Hindlimb muscle (tissue), 1 donor: ENCODE data around the gene FBXW8. TPM values are rescaled to one million over a fixed set of nuclear protein-coding genes. Genes with fewer than 3 reads are reported as not detected.

Source experiments
- DNase-seq: peaks from one replicate; pipeline ENCODE4 v3.0.0-alpha.2; 2013
- polyA plus RNA-seq: library from polyadenylated mRNA; unstranded; fragments of 120-200 nt; gene quantifications from one replicate; pipeline ENCODE4 v1.2.1, GENCODE V29; 2013; ENCODE audit not compliant: insufficient read length

Gene FBXW8
- polyA plus RNA-seq, 1 donor: 16.3 TPM

DNA sequence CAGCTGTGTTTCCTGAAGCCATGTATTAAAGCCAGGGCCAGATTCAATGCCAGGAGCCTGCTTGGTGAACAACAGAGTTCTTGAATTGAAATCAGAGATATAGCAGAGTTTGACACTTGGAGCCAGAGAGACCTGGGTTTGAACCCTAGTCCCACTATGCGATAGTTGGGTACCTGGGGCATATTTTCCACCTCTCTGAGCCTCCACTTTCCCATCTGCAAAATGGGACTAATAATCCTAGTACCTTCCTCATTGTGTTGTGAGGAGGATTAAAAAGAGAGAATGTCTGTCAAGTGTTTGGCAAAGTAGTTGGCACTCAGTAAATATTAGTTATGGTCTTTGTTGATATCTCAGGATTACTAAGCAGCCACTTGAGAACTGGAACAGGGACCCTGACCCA is 23.5 kb upstream of the FBXW8 start:
- no peak for DNase-seq

DNA sequence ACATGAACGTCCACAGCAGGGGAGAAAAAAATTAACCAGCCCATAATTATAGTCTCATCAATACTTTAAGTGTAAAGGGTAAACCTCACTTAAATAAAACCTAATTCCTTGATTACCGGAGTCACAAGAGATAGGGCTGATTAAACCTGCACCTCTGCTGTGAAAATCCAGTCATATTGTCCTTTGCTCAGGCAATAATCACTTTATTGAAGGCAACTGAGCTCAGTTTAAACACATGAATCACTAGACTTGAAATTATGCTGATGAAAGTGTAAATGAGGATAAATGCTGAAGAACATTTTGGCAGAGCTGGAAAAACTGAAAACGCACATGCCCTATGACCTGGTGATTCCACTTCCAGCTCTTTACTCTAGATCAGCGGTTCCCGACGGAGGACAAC is 22.9 kb upstream of the FBXW8 start:
- no peak for DNase-seq

GRCh38 chr12:116890330-116890729 is 20.4 kb upstream of the FBXW8 start:
- DNase-seq: no peak

- no peak for DNase-seq
Measured at GRCh38 chr12:116891019-116891418, 19.7 kb upstream of the FBXW8 start.

GRCh38 chr12:116892349-116893140 is 18.2 kb upstream of the FBXW8 start:
- no peak for DNase-seq

DNA sequence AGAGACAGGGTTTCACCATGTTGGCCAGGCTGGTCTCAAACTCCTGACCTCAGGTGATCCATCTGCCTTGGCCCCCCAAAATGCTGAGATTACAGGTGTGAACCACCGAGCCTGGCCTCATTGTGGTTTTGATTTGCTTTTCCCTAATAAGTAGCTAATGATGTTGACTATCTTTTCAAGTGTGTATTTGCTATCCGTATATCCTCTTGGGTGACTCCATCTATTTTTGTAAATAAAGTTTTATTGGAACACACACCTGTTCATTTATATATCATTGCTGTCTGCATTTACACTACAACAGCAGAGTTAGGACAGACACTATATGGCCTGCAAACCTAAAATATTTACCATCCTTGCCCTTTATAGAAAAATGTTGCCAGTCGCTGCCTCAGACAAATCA is 15.8 kb upstream of the FBXW8 start:
- DNase-seq: no peak

- no peak for DNase-seq
Measured at GRCh38 chr12:116896411-116896924, 14.3 kb upstream of the FBXW8 start.

GRCh38 chr12:116897476-116897875 is 13.3 kb upstream of the FBXW8 start:
- DNase-seq: no peak

- no peak for DNase-seq
Measured at GRCh38 chr12:116898669-116899068, 12.1 kb upstream of the FBXW8 start.

- DNase-seq: no peak
Measured at GRCh38 chr12:116901612-116902011, 9.1 kb upstream of the FBXW8 start.

DNA sequence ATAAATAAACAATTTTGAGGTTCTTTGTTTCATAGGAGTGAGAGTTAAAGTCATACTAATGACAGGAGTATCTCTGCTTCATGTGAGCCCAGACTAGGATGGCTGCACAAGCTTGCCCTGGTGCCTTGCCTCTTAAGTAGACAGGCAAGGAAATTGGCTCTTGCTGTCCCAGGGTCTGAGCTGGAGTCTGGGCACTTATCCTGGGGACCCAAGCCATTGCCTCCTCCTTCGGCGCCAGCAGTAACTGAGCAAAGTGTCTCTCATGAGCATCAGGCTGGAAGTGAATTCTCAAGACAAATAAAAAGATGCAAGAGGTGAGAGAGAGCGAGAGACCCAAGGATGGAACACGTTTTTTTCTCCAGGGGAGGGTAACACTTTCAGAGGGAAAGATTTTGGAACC is 6.9 kb upstream of the FBXW8 start:
- DNase-seq: no peak

DNA sequence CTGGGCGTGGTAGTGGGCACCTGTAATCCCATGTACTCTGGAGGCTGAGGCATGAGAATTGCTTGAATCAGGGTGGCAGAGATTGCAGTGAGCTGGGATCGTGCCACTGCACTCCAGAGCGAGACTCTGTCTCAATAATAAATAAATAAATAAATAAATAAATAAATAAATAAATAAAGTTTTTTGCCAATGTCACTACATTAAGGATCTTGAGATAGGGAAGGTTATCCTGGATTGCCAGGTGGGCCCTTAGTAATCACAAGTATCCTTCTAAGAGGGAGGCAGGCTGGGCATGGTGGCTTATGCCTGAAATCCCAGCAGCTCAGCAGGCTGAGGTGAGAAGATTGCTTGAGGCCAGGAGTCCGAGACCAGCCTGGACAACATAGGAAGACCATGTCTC is 4.5 kb upstream of the FBXW8 start:
- no peak for DNase-seq

DNA sequence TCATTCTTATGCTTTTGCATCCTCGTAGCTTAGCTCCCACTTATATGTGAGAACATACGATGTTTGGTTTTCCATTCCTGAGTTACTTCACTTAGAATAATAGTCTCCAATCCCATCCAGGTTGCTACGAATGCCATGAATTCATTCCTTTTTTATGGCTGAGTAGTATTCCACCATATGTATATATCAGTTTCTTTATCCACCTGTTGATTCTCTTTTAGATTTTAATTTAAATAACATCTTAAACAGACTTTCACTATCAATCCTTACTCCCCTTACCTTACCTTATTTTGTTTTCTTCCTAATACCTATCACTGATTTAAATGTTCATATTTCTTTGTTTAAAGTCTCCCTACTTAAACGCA is 488 bp upstream of the FBXW8 start:
- no peak for DNase-seq

DNA sequence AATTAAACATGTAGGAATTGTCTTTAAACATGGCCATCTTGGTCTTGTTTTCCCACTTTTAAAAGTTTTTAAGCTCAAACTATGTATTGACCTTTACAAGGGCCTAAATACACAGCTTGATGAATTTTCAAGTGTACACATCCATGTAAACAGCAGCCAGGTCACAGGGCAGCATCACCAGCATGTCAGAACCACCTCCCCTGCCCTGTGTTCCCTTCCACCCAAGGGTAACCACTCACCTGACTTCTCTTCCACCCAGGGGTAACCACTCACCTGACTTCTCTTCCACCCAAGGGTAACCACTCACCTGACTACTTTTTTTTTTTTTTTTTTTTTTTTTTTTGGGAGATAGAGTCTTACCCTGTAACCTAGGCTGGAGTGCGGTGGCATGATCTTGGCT is 4.6 kb downstream of the FBXW8 start:
- no peak for DNase-seq

- no peak for DNase-seq
Measured at GRCh38 chr12:116916122-116916521, 5.4 kb downstream of the FBXW8 start.

GRCh38 chr12:116916714-116917114 is 6.0 kb downstream of the FBXW8 start:
- DNase-seq: no peak

DNA sequence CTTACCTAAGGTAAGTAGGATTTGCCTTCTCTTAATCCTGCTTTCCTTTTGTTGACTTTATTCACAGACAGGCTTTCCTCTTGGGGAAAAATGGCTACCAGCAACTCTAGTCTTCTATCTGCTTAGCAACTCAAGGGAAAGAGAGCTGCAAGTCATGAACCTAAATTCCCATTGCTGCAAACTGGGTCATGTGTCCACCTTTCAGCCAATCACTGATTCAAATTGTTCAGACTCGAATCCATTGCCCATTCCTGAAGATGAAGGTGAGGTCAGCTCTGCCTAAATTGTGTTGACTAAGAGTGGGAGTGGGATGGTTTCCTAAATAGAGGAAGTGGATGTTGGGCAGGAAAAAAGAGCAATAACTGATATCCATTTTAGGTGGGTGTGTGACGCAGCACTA is 7.7 kb downstream of the FBXW8 start:
- DNase-seq: no peak

- DNase-seq: no peak
Measured at GRCh38 chr12:116919247-116919661, 8.5 kb downstream of the FBXW8 start.

GRCh38 chr12:116919706-116920485 is 9.1 kb downstream of the FBXW8 start:
- DNase-seq: no peak

DNA sequence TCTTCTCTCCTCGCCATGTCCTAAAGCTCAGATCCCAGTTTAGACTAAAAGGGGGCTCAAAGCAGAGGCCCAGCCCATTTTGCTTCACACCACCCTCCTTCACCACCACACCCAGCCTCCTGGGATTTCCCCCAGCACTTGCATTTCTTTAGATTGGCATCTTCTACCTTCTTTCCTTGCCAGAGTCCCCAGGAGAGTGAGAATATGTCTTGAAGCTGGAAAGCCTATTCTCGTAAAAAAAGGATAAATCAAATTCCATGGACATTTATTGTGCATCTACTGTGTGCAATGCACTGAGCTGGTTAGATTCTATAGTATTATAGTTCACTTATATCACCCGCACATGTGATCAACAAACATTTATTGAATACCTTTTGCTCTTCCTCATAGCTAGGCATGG is 10.2 kb downstream of the FBXW8 start:
- no peak for DNase-seq

GRCh38 chr12:116922194-116922897 is 11.6 kb downstream of the FBXW8 start:
- no peak for DNase-seq

GRCh38 chr12:116924558-116925453 is 14.1 kb downstream of the FBXW8 start:
- no peak for DNase-seq
